Neuronal stem cell (in vitro differentiated cells): Measurements from ENCODE around the gene GIMAP5.
A peak's percentile ranks its signal among the peaks of the same experiment; 100 is the strongest.

ENCODE experiments used
- DNase-seq: peaks from one replicate; pipeline ENCODE4 v3.0.0-alpha.2; 2013; ENCODE audit warnings: low spot score
- H2AFZ ChIP-seq: one replicate; pipeline ENCODE4 v1.6.1; 2013; ENCODE audit warnings: mild to moderate bottlenecking, low read length, inconsistent platforms
- H2AK5ac ChIP-seq: 2 replicates; pipeline ENCODE4 v1.6.1; 2013; ENCODE audit warnings: low read depth, mild to moderate bottlenecking, inconsistent platforms, low read length, moderate library complexity, mixed read lengths
- H2BK120ac ChIP-seq: 2 replicates; pipeline ENCODE4 v1.6.1; 2013; ENCODE audit warnings: low read depth, mild to moderate bottlenecking, inconsistent platforms, low read length, moderate library complexity, mixed read lengths
- H2BK12ac ChIP-seq: one replicate; pipeline ENCODE4 v1.6.1; 2013; ENCODE audit warnings: low read length, inconsistent platforms
- H2BK15ac ChIP-seq: 2 replicates; pipeline ENCODE4 v1.6.1; 2013; ENCODE audit warnings: mild to moderate bottlenecking, low read length, inconsistent platforms, mixed read lengths
- H2BK5ac ChIP-seq: one replicate; pipeline ENCODE4 v1.6.1; 2013; ENCODE audit warnings: inconsistent platforms, mild to moderate bottlenecking, low read length, moderate library complexity
- H3K14ac ChIP-seq: one replicate; pipeline ENCODE4 v1.6.1; 2013; ENCODE audit warnings: low read length, inconsistent platforms
- H3K18ac ChIP-seq: 2 replicates; pipeline ENCODE4 v1.6.1; 2013; ENCODE audit warnings: low read length, inconsistent platforms
- H3K23ac ChIP-seq: 2 replicates; pipeline ENCODE4 v1.6.1; 2013; ENCODE audit warnings: low read depth, mild to moderate bottlenecking, mixed read lengths, low read length, inconsistent platforms; ENCODE audit not compliant: poor library complexity
- H3K27ac ChIP-seq: replicated peaks from 3 replicates; pipeline ENCODE4 v1.5.1; 2013; ENCODE audit warnings: low read length, inconsistent platforms
- H3K27me3 ChIP-seq, 3 experiments: 2 replicates each; pipeline ENCODE4 v1.6.1; 2013; ENCODE audit warnings: low read length in 3 of 3, mild to moderate bottlenecking in 2 of 3, inconsistent platforms in 1 of 3, low read depth in 1 of 3, mixed read lengths in 1 of 3, moderate library complexity in 1 of 3; ENCODE audit not compliant: control insufficient read depth in 3 of 3, insufficient read depth in 3 of 3
- H3K36me3 ChIP-seq, 2 donors: replicated peaks in 1 of 2; 2 replicates each; pipeline ENCODE4 v1.6.1; 2013; ENCODE audit warnings: low read length in 2 of 2; ENCODE audit not compliant: control insufficient read depth in 2 of 2, insufficient read depth in 2 of 2
- H3K4ac ChIP-seq: 2 replicates; pipeline ENCODE4 v1.6.1; 2013; ENCODE audit warnings: inconsistent platforms, mild to moderate bottlenecking, low read length, moderate library complexity
- H3K4me1 ChIP-seq, 2 donors: 1 replicate in 1 of 2; 2 replicates in 1 of 2; pipeline ENCODE4 v1.6.1; 2013; ENCODE audit warnings: low read length in 2 of 2, low read depth in 1 of 2; ENCODE audit not compliant: control insufficient read depth in 2 of 2, insufficient read depth in 1 of 2
- H3K4me2 ChIP-seq: one replicate; pipeline ENCODE4 v1.6.1; 2013; ENCODE audit warnings: mild to moderate bottlenecking, low read length, inconsistent platforms; ENCODE audit not compliant: insufficient read depth, poor library complexity, severe bottlenecking
- H3K4me3 ChIP-seq, 2 donors: 2 replicates each; pipeline ENCODE4 v1.5.1; 2013; ENCODE audit warnings: low read length in 2 of 2, mild to moderate bottlenecking in 2 of 2, inconsistent platforms in 1 of 2, moderate library complexity in 1 of 2
- H3K79me1 ChIP-seq: one replicate; pipeline ENCODE4 v1.6.1; 2013; ENCODE audit warnings: low read depth, mild to moderate bottlenecking, inconsistent platforms, low read length, moderate library complexity
- H3K9ac ChIP-seq: one replicate; pipeline ENCODE4 v1.6.1; 2013; ENCODE audit warnings: mild to moderate bottlenecking, low read depth, low read length, inconsistent platforms; ENCODE audit not compliant: poor library complexity
- H3K9me3 ChIP-seq, 2 donors: replicated peaks in 1 of 2; 2 replicates each; pipeline versions ENCODE3 to v1.6.1; 2013; ENCODE audit warnings: low read length in 2 of 2, mild to moderate bottlenecking in 2 of 2, inconsistent platforms in 1 of 2, low read depth in 1 of 2, mixed read lengths in 1 of 2, moderate library complexity in 1 of 2; ENCODE audit not compliant: control insufficient read depth in 2 of 2, insufficient read depth in 1 of 2
- H4K8ac ChIP-seq: one replicate; pipeline ENCODE4 v1.6.1; 2013; ENCODE audit warnings: low read depth, mild to moderate bottlenecking, inconsistent platforms, low read length, moderate library complexity
- H4K91ac ChIP-seq: one replicate; pipeline ENCODE4 v1.6.1; 2013; ENCODE audit warnings: low read length, low read depth, mild to moderate bottlenecking, inconsistent platforms; ENCODE audit not compliant: poor library complexity
- WGBS, 2 donors: extraction: QIAGEN DNeasy Blood & Tissue Kit; methylation state at CpG; one replicate each; pipeline ENCODE4 v1.1.7; 2013; ENCODE audit warnings: missing lambda C conversion rate in 2 of 2, mixed read lengths in 1 of 2; ENCODE audit not compliant: insufficient read length in 2 of 2, insufficient replicate concordance in 1 of 2; ENCODE audit errors: extremely low coverage in 2 of 2; 5-methylcytosine and 5-hydroxymethylcytosine counted together

The GIMAP5 gene

DNA sequence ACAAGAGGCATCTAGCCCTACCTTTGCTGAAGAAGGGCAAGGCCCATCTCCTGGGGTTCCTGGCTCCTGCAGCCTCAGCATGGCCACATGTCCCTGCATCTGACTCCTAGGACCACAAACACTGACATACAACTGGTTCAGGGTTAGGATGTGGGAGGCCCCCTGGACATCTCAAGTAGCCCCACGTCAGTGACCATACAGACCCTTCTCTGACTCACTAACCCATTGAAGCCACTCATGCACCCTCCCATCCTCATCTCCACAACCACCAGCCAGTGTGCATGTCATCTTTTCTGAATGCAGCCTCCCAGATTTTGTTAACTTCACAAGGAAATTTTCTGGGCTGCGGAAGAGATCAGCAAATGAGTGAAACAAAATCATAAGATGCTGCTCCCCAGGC lies 44.7 kb downstream of the GIMAP5 start:
- no peaks in the 10 kb centered on the region for H3K36me3 ChIP-seq
- no peak overlapping the region for H3K14ac ChIP-seq
- H4K91ac ChIP-seq, result no peak overlapping the region
- no peak overlapping the region for H3K23ac ChIP-seq
- H2BK15ac ChIP-seq, result no peak overlapping the region
- no peak overlapping the region for H3K9ac ChIP-seq
- no peaks in the 10 kb centered on the region for H3K79me1 ChIP-seq
- no peaks in the 10 kb centered on the region for H3K9me3 ChIP-seq
- no peak overlapping the region for H2BK120ac ChIP-seq
- H3K18ac ChIP-seq, result no peak overlapping the region
- H3K4me2 ChIP-seq, result no peak overlapping the region
- H2BK12ac ChIP-seq, result no peak overlapping the region
- H3K4me1 ChIP-seq, result no peaks in the 10 kb centered on the region
- no peak overlapping the region for H2AK5ac ChIP-seq
- no peak overlapping the region for H2AFZ ChIP-seq
- no peak overlapping the region for H2BK5ac ChIP-seq
- no CpG with 5 or more reads among the region's 2 CpGs for WGBS, 2 donors
- no peak for DNase-seq
- no peak overlapping the region for H3K4ac ChIP-seq
- H3K27me3 ChIP-seq, result peaks cover 0 to 22% (median 0%) of the 10 kb centered on the region in 3 experiments
- no peak overlapping the region for H4K8ac ChIP-seq
- no peak overlapping the region for H3K27ac ChIP-seq
- no peak overlapping the region for H3K4me3 ChIP-seq

DNA sequence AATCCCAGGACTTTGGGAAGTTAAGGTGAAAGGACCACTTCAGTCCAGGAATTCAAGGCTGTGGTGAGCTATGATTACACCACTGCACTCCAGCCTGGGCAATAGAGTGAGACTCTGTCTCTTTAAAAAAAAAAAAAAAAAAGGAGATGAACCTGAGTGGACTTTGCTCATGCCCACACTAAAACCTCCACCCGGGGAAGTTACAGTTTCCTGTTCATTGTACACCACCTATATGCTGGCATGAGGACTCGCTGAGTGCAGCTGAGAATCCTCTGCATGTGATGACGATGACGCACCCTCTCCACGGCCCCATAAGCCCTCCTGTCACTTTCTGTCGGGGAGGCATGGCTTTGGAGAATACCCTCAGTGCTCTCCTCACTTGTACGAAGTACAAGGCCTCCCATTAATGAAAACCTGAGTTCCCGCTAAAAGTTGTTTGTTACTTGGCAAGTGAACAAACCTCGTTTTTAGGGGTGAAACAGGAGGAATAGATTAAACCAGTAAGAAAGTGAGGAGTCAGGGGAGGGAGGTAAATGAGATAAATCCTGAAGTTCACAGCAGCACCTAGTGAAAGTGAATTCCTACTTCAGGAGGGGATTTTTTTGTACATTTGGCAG lies 47.0 kb downstream of the GIMAP5 start:
- Histone ChIP-seq H3K4me1 (no peaks in the 10 kb centered on the region), H2BK15ac (no peak overlapping the region), H3K9me3 (no peaks in the 10 kb centered on the region), H4K91ac (no peak overlapping the region), H3K18ac (no peak overlapping the region), H2BK12ac (no peak overlapping the region), H3K9ac (no peak overlapping the region), H4K8ac (no peak overlapping the region), H3K27me3 (peaks cover 0 to 39% (median 0%) of the 10 kb centered on the region in 3 experiments), H2AFZ (no peak overlapping the region), H3K79me1 (no peaks in the 10 kb centered on the region), H3K27ac (no peak overlapping the region), H3K36me3 (no peaks in the 10 kb centered on the region), H2BK5ac (no peak overlapping the region), H3K23ac (no peak overlapping the region), H3K4ac (no peak overlapping the region), H2AK5ac (no peak overlapping the region), H2BK120ac (no peak overlapping the region), H3K14ac (no peak overlapping the region), H3K4me3 (no peak overlapping the region), H3K4me2 (no peak overlapping the region)
- DNase-seq, result no peak
- WGBS, 2 donors, result no CpG with 5 or more reads among the region's 9 CpGs

DNA sequence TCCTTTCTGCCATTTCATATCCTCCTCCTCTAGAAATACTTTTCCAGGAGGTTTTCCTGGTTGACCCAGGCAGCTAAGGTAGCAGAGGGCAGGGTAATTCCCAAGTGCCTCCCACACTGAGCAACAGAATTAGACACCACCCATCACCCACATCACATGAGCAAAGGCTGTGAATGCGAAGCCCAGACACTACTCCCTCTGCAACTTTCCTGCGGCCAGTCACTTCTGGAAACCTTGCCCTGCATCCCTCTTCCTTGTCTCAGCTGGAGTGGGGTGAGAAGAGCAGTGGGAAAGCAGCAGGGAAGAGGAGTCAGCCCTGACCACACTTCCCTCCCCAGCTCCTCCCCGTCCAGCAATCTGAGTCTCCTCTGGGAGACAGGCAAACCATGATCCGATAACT lies 47.7 kb downstream of the GIMAP5 start:
- Histone ChIP-seq H3K18ac (no peak overlapping the region), H2BK120ac (no peak overlapping the region), H2BK5ac (no peak overlapping the region), H3K27ac (no peak overlapping the region), H3K14ac (no peak overlapping the region), H3K4me2 (no peak overlapping the region), H4K8ac (no peak overlapping the region), H3K27me3 (peaks cover 0 to 43% (median 0%) of the 10 kb centered on the region in 3 experiments), H3K23ac (no peak overlapping the region), H2AFZ (no peak overlapping the region), H3K9me3 (no peaks in the 10 kb centered on the region), H2AK5ac (no peak overlapping the region), H3K36me3 (no peaks in the 10 kb centered on the region), H2BK15ac (no peak overlapping the region), H4K91ac (no peak overlapping the region), H3K9ac (no peak overlapping the region), H3K4ac (no peak overlapping the region), H3K4me3 (no peak overlapping the region), H2BK12ac (no peak overlapping the region), H3K4me1 (no peaks in the 10 kb centered on the region), H3K79me1 (no peaks in the 10 kb centered on the region)
- DNase-seq, result no peak
- no CpG with 5 or more reads among the region's 4 CpGs for WGBS, 2 donors

DNA sequence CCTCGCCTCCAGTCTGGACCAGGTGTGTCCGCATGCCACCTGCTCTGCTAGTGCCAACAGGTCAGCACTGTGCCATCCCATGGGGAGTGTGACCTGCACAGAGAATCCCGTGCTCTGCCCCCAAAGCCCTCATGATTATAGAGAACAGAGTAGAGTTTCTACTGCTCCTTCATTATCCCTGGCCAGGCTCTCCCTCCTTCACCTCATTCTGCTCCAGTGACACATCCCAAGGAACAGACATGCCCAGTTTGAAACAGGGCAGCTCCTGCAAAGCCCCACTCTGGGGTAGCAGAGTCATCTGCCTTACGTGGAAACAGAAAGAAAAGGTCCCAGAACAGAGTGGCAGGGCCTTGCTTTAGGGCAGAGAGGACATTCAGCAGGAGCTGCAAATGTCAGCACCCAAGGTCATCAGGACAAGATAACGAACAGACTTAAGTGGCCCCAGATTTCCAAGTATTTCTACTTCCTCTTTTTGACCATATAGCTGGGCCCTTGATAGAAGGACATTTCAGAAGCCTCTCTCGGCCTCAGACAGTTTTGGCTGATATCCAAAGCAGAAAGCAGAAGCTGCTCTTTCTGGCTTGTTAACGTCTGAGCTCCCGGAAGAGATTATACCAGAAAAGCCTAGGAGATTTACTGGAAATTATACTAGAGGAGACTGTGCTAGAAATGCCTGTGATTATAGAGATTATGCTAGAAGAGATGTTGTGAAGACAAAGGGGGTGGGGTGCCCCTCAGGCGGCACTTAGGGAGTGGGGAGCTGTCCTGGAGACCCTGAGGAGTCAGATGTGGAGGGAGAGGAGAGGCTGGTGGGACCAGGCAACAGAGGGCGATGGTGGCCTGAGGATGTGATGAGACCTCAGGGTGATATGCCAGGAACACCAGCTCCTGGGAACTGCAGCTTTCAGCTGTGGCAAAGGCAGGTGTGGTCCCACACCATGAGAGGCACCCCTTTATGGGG lies 50.4 kb downstream of the GIMAP5 start:
- Histone ChIP-seq H2AK5ac (no peak overlapping the region), H3K4me2 (no peak overlapping the region), H3K4me1 (no peaks in the 10 kb centered on the region), H3K23ac (peak overlapping the region; percentile 32), H2BK12ac (no peak overlapping the region), H2BK120ac (no peak overlapping the region), H4K91ac (no peak overlapping the region), H2BK15ac (no peak overlapping the region), H3K36me3 (no peaks in the 10 kb centered on the region), H2BK5ac (peak overlapping the region; percentile 1), H3K9ac (no peak overlapping the region), H3K27ac (no peak overlapping the region), H3K4ac (no peak overlapping the region), H4K8ac (no peak overlapping the region), H3K27me3 (peaks cover 0 to 42% (median 0%) of the 10 kb centered on the region in 3 experiments), H3K14ac (no peak overlapping the region), H3K4me3 (no peak overlapping the region), H3K9me3 (no peaks in the 10 kb centered on the region), H2AFZ (no peak overlapping the region), H3K18ac (no peak overlapping the region), H3K79me1 (no peaks in the 10 kb centered on the region)
- no peak for DNase-seq
- no CpG with 5 or more reads among the region's 10 CpGs for WGBS, 2 donors
